ENCODE data around the gene ATP6V1G2. TPM values are rescaled to one million over a fixed set of nuclear protein-coding genes. Genes with fewer than 3 reads are reported as not detected.
A peak's percentile ranks its signal among the peaks of the same experiment; 100 is the strongest.

The ATP6V1G2 gene
- total and polyA plus RNA-seq, 4 donors, result 0.28 to 1.5 (median 0.52) TPM

GRCh38 chr6:31587791-31588777 lies 41.7 kb upstream of the ATP6V1G2 start:
- no peak for TF ChIP-seq CTCF (IDR thresholded peaks at IDR 0.05; ENCODE audit: control extremely low read depth, extremely low read depth)
- ATAC-seq (ENCODE audit: insufficient read depth, low FRiP score) (no peak), DNase-seq (no peak)
- no peaks in the 10 kb centered on the region for H3K27me3 ChIP-seq (ENCODE audit: control insufficient read depth in 3 of 3, insufficient read depth in 3 of 3, low read length in 2 of 3)
- peaks cover 0 to 1% (median 0%) of the 10 kb centered on the region in 5 donors for H3K4me1 ChIP-seq (ENCODE audit: control insufficient read depth in 5 of 5, insufficient read depth in 5 of 5, low read length in 5 of 5)
- H3K4me3 ChIP-seq, result no peak overlapping the region
- no peaks in the 10 kb centered on the region for H3K36me3 ChIP-seq (ENCODE audit: control insufficient read depth in 4 of 4, insufficient read depth in 4 of 4, low read length in 4 of 4)
- H3K9ac ChIP-seq (ENCODE audit: insufficient read depth in 1 of 2, low read length in 2 of 2), result no peak overlapping the region
- H3K27ac ChIP-seq (ENCODE audit: low read depth in 1 of 2, low read length in 1 of 2), result no peak overlapping the region
- WGBS, 2 donors, result 45 to 57% methylated on average over 12 of the region's 12 CpGs
- H3K9me3 ChIP-seq (ENCODE audit: control insufficient read depth in 4 of 4, insufficient read depth in 3 of 4, low read length in 3 of 4), result no peaks in the 10 kb centered on the region

- 24 to 44% methylated on average over 9 of the region's 9 CpGs for WGBS, 2 donors
- TF ChIP-seq CTCF (IDR thresholded peaks at IDR 0.05; ENCODE audit: control extremely low read depth, extremely low read depth), result no peak
- ATAC-seq (ENCODE audit: insufficient read depth, low FRiP score), result no peak
- Histone ChIP-seq H3K27ac (ENCODE audit: low read depth in 1 of 2, low read length in 1 of 2) (peak overlapping the region in 1 of 2 donors; percentile 75), H3K4me1 (ENCODE audit: control insufficient read depth in 5 of 5, insufficient read depth in 5 of 5, low read length in 5 of 5) (peaks cover 2 to 5% (median 4%) of the 10 kb centered on the region in 5 donors), H3K9ac (ENCODE audit: insufficient read depth in 1 of 2, low read length in 2 of 2) (no peak overlapping the region), H3K27me3 (ENCODE audit: control insufficient read depth in 3 of 3, insufficient read depth in 3 of 3, low read length in 2 of 3) (peaks cover 0 to 2% (median 0%) of the 10 kb centered on the region in 3 donors), H3K36me3 (ENCODE audit: control insufficient read depth in 4 of 4, insufficient read depth in 4 of 4, low read length in 4 of 4) (no peaks in the 10 kb centered on the region), H3K4me3 (no peak overlapping the region), H3K9me3 (ENCODE audit: control insufficient read depth in 4 of 4, insufficient read depth in 3 of 4, low read length in 3 of 4) (no peaks in the 10 kb centered on the region)
- no peak for DNase-seq
Observed at GRCh38 chr6:31586599-31587281, 40.3 kb upstream of the ATP6V1G2 start.

- no peaks in the 10 kb centered on the region for H3K9me3 ChIP-seq (ENCODE audit: control insufficient read depth in 4 of 4, insufficient read depth in 3 of 4, low read length in 3 of 4)
- WGBS, 2 donors, result 16 to 33% methylated on average over 1 of the region's 1 CpG
- no peak for TF ChIP-seq CTCF (IDR thresholded peaks at IDR 0.05; ENCODE audit: control extremely low read depth, extremely low read depth)
- H3K9ac ChIP-seq (ENCODE audit: insufficient read depth in 1 of 2, low read length in 2 of 2), result no peak within 1 kb of the TSS
- H3K36me3 ChIP-seq (ENCODE audit: control insufficient read depth in 4 of 4, insufficient read depth in 4 of 4, low read length in 4 of 4), result no peaks in the 10 kb centered on the region
- ATAC-seq (ENCODE audit: insufficient read depth, low FRiP score) (no peak), DNase-seq (no peak)
- no peak within 1 kb of the TSS for H3K4me3 ChIP-seq
- H3K4me1 ChIP-seq (ENCODE audit: control insufficient read depth in 5 of 5, insufficient read depth in 5 of 5, low read length in 5 of 5), result peaks cover 2 to 9% (median 6%) of the 10 kb centered on the region in 5 donors
- H3K27me3 ChIP-seq (ENCODE audit: control insufficient read depth in 3 of 3, insufficient read depth in 3 of 3, low read length in 2 of 3), result peaks cover 0 to 2% (median 0%) of the 10 kb centered on the region in 3 donors
- peak within 1 kb of the TSS in 1 of 2 donors; percentile 75 for H3K27ac ChIP-seq (ENCODE audit: low read depth in 1 of 2, low read length in 1 of 2)
Observed at GRCh38 chr6:31586008-31586407, 39.6 kb upstream of the ATP6V1G2 start, which contains the start of gene LST1. Gene LST1 (plus strand): TSS chr6:31586277. CDS start chr6:31587300, 1,023 bp downstream.

Measured in lung (tissue), 12 donors.